Measurements from ENCODE around the gene GLRA3.

GRCh38 chr4:174742561-174742960, 86.5 kb downstream of the GLRA3 start:
- TF ChIP-seq POLR2A (IDR thresholded peaks at IDR 0.05) (no peak), EP300 (IDR thresholded peaks at IDR 0.05) (no peak)
- TF ChIP-seq, protein P1, sequence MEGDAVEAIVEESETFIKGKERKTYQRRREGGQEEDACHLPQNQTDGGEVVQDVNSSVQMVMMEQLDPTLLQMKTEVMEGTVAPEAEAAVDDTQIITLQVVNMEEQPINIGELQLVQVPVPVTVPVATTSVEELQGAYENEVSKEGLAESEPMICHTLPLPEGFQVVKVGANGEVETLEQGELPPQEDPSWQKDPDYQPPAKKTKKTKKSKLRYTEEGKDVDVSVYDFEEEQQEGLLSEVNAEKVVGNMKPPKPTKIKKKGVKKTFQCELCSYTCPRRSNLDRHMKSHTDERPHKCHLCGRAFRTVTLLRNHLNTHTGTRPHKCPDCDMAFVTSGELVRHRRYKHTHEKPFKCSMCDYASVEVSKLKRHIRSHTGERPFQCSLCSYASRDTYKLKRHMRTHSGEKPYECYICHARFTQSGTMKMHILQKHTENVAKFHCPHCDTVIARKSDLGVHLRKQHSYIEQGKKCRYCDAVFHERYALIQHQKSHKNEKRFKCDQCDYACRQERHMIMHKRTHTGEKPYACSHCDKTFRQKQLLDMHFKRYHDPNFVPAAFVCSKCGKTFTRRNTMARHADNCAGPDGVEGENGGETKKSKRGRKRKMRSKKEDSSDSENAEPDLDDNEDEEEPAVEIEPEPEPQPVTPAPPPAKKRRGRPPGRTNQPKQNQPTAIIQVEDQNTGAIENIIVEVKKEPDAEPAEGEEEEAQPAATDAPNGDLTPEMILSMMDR (IDR thresholded peaks at IDR 0.05), result no peak

Measured in tibial nerve (tissue), 4 donors.